ENCODE data around the gene DLX6. TPM values are rescaled to one million over a fixed set of nuclear protein-coding genes. Genes with fewer than 3 reads are reported as not detected.
"Not testable (repeated sequence)": the region's sequence is repeated elsewhere in the genome, so short reads cannot be mapped to it uniquely, and the experiment has no call there.

The DLX6 gene
- total RNA-seq, 1 donor from 2014 or later: 4.1 TPM

GRCh38 chr7:97020996-97021746 lies 15.8 kb downstream of the DLX6 start:
- FAIRE-seq (no peak), DNase-seq (ENCODE audit: low spot score in 2 of 2) (no peak)

- FAIRE-seq: no peak
- DNase-seq (ENCODE audit: low spot score in 2 of 2): no peak
Measured at GRCh38 chr7:97021747-97022490, 16.6 kb downstream of the DLX6 start.

GRCh38 chr7:97022491-97023306 lies 17.3 kb downstream of the DLX6 start:
- DNase-seq (ENCODE audit: low spot score in 2 of 2): no peak

GRCh38 chr7:97024209-97025129 lies 19.1 kb downstream of the DLX6 start, which contains the start of gene DLX5:
Gene DLX5, minus strand, starts transcription at chr7:97024831. Its CDS starts 208 bp downstream, at chr7:97024623.
- DNase-seq (ENCODE audit: low spot score in 2 of 2) (no peak), FAIRE-seq (no peak)

More at GRCh38 chr7:97022491-97023306, 17.3 kb downstream of the DLX6 start:
- no peak for FAIRE-seq

- DNase-seq (ENCODE audit: low spot score in 2 of 2) (no peak), FAIRE-seq (no peak)
Measured at GRCh38 chr7:97025130-97025499, 19.8 kb downstream of the DLX6 start.

GRCh38 chr7:97025983-97026714 lies 20.8 kb downstream of the DLX6 start:
- FAIRE-seq (no peak), DNase-seq (ENCODE audit: low spot score in 2 of 2) (no peak)

- no peak for DNase-seq (ENCODE audit: low spot score in 2 of 2)
- FAIRE-seq: no peak
Measured at GRCh38 chr7:97026715-97027426, 21.5 kb downstream of the DLX6 start.

- FAIRE-seq: no peak
- DNase-seq (ENCODE audit: low spot score in 2 of 2): peak; percentile 73 to 77
Measured at GRCh38 chr7:97027427-97028234, 22.3 kb downstream of the DLX6 start.

GRCh38 chr7:97034213-97034852 lies 29.0 kb downstream of the DLX6 start:
- not testable (repeated sequence) for DNase-seq (ENCODE audit: low spot score in 2 of 2); FAIRE-seq

- DNase-seq (ENCODE audit: low spot score in 2 of 2): no peak
- FAIRE-seq: no peak
Measured at GRCh38 chr7:97039374-97040065, 34.2 kb downstream of the DLX6 start.

- FAIRE-seq: no peak
- no peak for DNase-seq (ENCODE audit: low spot score in 2 of 2)
Measured at GRCh38 chr7:97043281-97043680, 37.9 kb downstream of the DLX6 start.

Small RNAs within 50 kb of the gene (small RNA-seq; reads per million reads assigned to genes)
- gene RF01778 (not detected), gene RF01887 (not detected), gene RF01888 (not detected)

Other genes with a start within 250 kb of the DLX6 start
- 2.9 TPM for gene DLX5, start 19.3 kb downstream of the DLX6 start, total RNA-seq
- gene SDHAF3, start 112.1 kb downstream of the DLX6 start, total RNA-seq: 8.6 TPM

Measured in frontal cortex (tissue), 4 donors.